Upper lobe of left lung (tissue), 6 donors: ENCODE data around the gene DGKZ. TPM values are rescaled to one million over a fixed set of nuclear protein-coding genes. Genes with fewer than 3 reads are reported as not detected.

Source experiments
- ATAC-seq, 2 donors: fragments of 200-7000 bp; cut with Tn5 transposase; one replicate each; pipeline ENCODE4 v1.9.1; 2022; ENCODE audit warnings: mild to moderate bottlenecking in 2 of 2, moderate library complexity in 2 of 2; ENCODE audit not compliant: low FRiP score in 2 of 2
- DNase-seq, 2 donors: peaks; one replicate each; pipeline ENCODE4 v3.0.0-alpha.2; 2019 to 2020
- H3K27ac ChIP-seq, 4 donors: fragments of 200-600 bp; sonication (generic); one replicate each; pipeline ENCODE4 v1.5.1; 2016 to 2019
- H3K27me3 ChIP-seq, 4 donors: fragments of 200-600 bp; sonication (generic); one replicate each; pipeline ENCODE4 v1.5.1; 2017 to 2019
- H3K36me3 ChIP-seq, 4 donors: fragments of 200-600 bp; sonication (generic); one replicate each; pipeline ENCODE4 v1.5.1; 2016 to 2019
- H3K4me1 ChIP-seq, 4 donors: fragments of 200-600 bp; sonication (generic); one replicate each; pipeline ENCODE4 v1.5.1; 2018 to 2019
- H3K4me3 ChIP-seq, 4 donors: fragments of 200-600 bp; sonication (generic); one replicate each; pipeline ENCODE4 v1.5.1; 2017 to 2019; ENCODE audit warnings: mild to moderate bottlenecking in 2 of 4, moderate library complexity in 1 of 4
- H3K9me3 ChIP-seq, 4 donors: fragments of 200-600 bp; sonication (generic); one replicate each; pipeline ENCODE4 v1.5.1; 2018 to 2019
- EP300 ChIP-seq, 4 donors: sonication (generic); formaldehyde crosslinking; IDR thresholded peaks; one replicate each; pipeline ENCODE4 v1.5.1; 2017; ENCODE audit warnings: antibody characterized with exemption in 4 of 4, control low read depth in 2 of 4
- POLR2A ChIP-seq, 4 donors: fragments of 450-650 bp; IDR thresholded peaks; one replicate each; pipeline ENCODE4 v1.5.1; 2016 to 2017; ENCODE audit warnings: antibody characterized with exemption in 4 of 4, mild to moderate bottlenecking in 2 of 4
- POLR2AphosphoS5 ChIP-seq, 2 donors: sonication (generic); formaldehyde crosslinking; IDR thresholded peaks; one replicate each; pipeline ENCODE4 v1.5.1; 2017; ENCODE audit warnings: antibody characterized with exemption in 2 of 2
- WGBS, 2 donors: methylation state at CpG; one replicate each; pipeline ENCODE4 v1.1.5; 2017 to 2018; 5-methylcytosine and 5-hydroxymethylcytosine counted together
- total RNA-seq, 6 donors: library from RNA; depleted of rRNA in 4 of 6; stranded (reverse); fragments of >200 nt in 4 of 6; gene quantifications; one replicate each; pipeline versions ENCODE4 v1.1.0 to v1.2.1, GENCODE V29; 2016 to 2021
- TF ChIP-seq, protein P1 (sequence below), 6 experiments: fragments of 450-650 bp in 4 of 6; fragments of 200-600 bp in 2 of 6; sonication (generic) in 2 of 6; IDR thresholded peaks; one replicate each; pipeline ENCODE4 v1.5.1; 2016 to 2019; ENCODE audit warnings: antibody characterized with exemption in 6 of 6
- donor health status: DM: no; HTN: no; CAD: no; lungs with moderate emphysema.
- donor health status: DM: no; HTN: yes; CAD: no; lungs with severe emphysema.

Gene DGKZ, protein sequence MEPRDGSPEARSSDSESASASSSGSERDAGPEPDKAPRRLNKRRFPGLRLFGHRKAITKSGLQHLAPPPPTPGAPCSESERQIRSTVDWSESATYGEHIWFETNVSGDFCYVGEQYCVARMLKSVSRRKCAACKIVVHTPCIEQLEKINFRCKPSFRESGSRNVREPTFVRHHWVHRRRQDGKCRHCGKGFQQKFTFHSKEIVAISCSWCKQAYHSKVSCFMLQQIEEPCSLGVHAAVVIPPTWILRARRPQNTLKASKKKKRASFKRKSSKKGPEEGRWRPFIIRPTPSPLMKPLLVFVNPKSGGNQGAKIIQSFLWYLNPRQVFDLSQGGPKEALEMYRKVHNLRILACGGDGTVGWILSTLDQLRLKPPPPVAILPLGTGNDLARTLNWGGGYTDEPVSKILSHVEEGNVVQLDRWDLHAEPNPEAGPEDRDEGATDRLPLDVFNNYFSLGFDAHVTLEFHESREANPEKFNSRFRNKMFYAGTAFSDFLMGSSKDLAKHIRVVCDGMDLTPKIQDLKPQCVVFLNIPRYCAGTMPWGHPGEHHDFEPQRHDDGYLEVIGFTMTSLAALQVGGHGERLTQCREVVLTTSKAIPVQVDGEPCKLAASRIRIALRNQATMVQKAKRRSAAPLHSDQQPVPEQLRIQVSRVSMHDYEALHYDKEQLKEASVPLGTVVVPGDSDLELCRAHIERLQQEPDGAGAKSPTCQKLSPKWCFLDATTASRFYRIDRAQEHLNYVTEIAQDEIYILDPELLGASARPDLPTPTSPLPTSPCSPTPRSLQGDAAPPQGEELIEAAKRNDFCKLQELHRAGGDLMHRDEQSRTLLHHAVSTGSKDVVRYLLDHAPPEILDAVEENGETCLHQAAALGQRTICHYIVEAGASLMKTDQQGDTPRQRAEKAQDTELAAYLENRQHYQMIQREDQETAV
- 100 to 1,000 TPM in 2 of 6 donors, 10 to 100 TPM in 4; 55.1 to 145 (median 65.5) TPM for total RNA-seq

GRCh38 chr11:46346886-46347636, at the start of gene DGKZ:
TSS of gene DGKZ (plus strand) at chr11:46347463. CDS start at chr11:46347660, 197 bp downstream.
- Histone ChIP-seq H3K4me1 (peaks cover 44 to 92% (median 69%) of the 10 kb centered on the region in 4 donors), H3K36me3 (no peaks in the 10 kb centered on the region), H3K27me3 (no peaks in the 10 kb centered on the region), H3K27ac (peak within 1 kb of the TSS; percentile 75 to 90 (median 85)), H3K4me3 (peak within 1 kb of the TSS; percentile 44 to 95 (median 72)), H3K9me3 (no peaks in the 10 kb centered on the region)
- 8 to 33% methylated on average over 22 to 26 of the region's 80 CpGs for whole genome bisulfite sequencing, 2 donors
- ATAC-seq = peak; percentile 95 to 96
- DNase-seq = peak; percentile 94 to 98
- TF ChIP-seq POLR2A (IDR thresholded peaks at IDR 0.05) (peak in 1 of 4 donors; percentile 45), POLR2AphosphoS5 (IDR thresholded peaks at IDR 0.05) (peak; percentile 49 to 62), EP300 (IDR thresholded peaks at IDR 0.05) (no peak)
- TF ChIP-seq, protein P1, sequence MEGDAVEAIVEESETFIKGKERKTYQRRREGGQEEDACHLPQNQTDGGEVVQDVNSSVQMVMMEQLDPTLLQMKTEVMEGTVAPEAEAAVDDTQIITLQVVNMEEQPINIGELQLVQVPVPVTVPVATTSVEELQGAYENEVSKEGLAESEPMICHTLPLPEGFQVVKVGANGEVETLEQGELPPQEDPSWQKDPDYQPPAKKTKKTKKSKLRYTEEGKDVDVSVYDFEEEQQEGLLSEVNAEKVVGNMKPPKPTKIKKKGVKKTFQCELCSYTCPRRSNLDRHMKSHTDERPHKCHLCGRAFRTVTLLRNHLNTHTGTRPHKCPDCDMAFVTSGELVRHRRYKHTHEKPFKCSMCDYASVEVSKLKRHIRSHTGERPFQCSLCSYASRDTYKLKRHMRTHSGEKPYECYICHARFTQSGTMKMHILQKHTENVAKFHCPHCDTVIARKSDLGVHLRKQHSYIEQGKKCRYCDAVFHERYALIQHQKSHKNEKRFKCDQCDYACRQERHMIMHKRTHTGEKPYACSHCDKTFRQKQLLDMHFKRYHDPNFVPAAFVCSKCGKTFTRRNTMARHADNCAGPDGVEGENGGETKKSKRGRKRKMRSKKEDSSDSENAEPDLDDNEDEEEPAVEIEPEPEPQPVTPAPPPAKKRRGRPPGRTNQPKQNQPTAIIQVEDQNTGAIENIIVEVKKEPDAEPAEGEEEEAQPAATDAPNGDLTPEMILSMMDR (IDR thresholded peaks at IDR 0.05) = peak; percentile 98 to 100 (median 100)

- Histone ChIP-seq H3K4me3 (no peak overlapping the region), H3K27ac (no peak overlapping the region), H3K27me3 (peaks cover 0 to 9% (median 0%) of the 10 kb centered on the region in 4 donors), H3K4me1 (peaks cover 23 to 32% (median 29%) of the 10 kb centered on the region in 4 donors), H3K9me3 (no peaks in the 10 kb centered on the region), H3K36me3 (no peaks in the 10 kb centered on the region)
- TF ChIP-seq, protein P1 (IDR thresholded peaks at IDR 0.05) = no peak
- TF ChIP-seq EP300 (IDR thresholded peaks at IDR 0.05) (no peak), POLR2AphosphoS5 (IDR thresholded peaks at IDR 0.05) (no peak), POLR2A (IDR thresholded peaks at IDR 0.05) (no peak)
- DNase-seq (no peak), ATAC-seq (no peak)
- 59 to 68% methylated on average over 8 of the region's 8 CpGs for WGBS, 2 donors
These were observed 48.4 kb upstream of the DGKZ start for GRCh38 chr11:46298699-46299433.

DNA sequence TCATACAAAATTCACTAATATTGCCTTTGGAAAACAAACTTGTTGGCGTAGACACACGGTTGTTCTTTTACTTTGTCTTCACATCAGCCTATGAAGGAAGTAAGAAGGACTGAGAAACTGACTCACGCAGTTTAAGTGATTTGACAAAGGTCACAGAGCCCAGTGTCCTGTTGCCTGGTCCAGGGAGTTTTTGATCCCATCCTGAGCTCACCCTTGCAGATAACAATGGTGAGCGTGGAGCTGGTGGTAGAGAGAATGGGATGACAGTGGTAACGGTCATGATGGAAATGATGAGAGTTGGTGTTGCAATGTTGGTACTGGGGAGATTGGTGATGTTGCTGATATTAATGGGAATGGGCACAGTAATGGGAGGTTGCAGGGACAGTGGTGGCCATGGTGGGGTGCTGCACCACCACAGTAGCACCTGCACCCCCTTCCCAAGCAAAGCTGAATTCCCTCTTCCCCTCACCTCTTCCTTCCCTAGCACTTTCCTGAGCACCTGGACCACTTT, 47.8 kb upstream of the DGKZ start:
- no peak for DNase-seq
- no peak for ATAC-seq
- no peaks in the 10 kb centered on the region for H3K36me3 ChIP-seq
- H3K27me3 ChIP-seq = peaks cover 0 to 9% (median 0%) of the 10 kb centered on the region in 4 donors
- WGBS, 2 donors = 83 to 94% methylated on average over 5 of the region's 5 CpGs
- TF ChIP-seq, protein P1 (IDR thresholded peaks at IDR 0.05) = no peak
- no peak for TF ChIP-seq POLR2AphosphoS5 (IDR thresholded peaks at IDR 0.05)
- TF ChIP-seq EP300 (IDR thresholded peaks at IDR 0.05) = no peak
- no peak for TF ChIP-seq POLR2A (IDR thresholded peaks at IDR 0.05)
- no peaks in the 10 kb centered on the region for H3K9me3 ChIP-seq
- peaks cover 22 to 28% (median 24%) of the 10 kb centered on the region in 4 donors for H3K4me1 ChIP-seq
- H3K4me3 ChIP-seq = no peak overlapping the region
- no peak overlapping the region for H3K27ac ChIP-seq

- 94% methylated on average over 7 of the region's 7 CpGs; no CpG with 5 or more reads in 1 of the 2 donors for WGBS, 2 donors
- no peaks in the 10 kb centered on the region for H3K36me3 ChIP-seq
- no peaks in the 10 kb centered on the region for H3K9me3 ChIP-seq
- ATAC-seq (no peak), DNase-seq (no peak)
- H3K27me3 ChIP-seq = peaks cover 0 to 9% (median 0%) of the 10 kb centered on the region in 4 donors
- no peak overlapping the region for H3K27ac ChIP-seq
- H3K4me3 ChIP-seq = no peak overlapping the region
- TF ChIP-seq POLR2A (IDR thresholded peaks at IDR 0.05) = no peak
- TF ChIP-seq POLR2AphosphoS5 (IDR thresholded peaks at IDR 0.05) = no peak
- no peak for TF ChIP-seq EP300 (IDR thresholded peaks at IDR 0.05)
- TF ChIP-seq, protein P1 (IDR thresholded peaks at IDR 0.05) = no peak
- H3K4me1 ChIP-seq = peaks cover 16 to 20% (median 18%) of the 10 kb centered on the region in 4 donors
These were observed 47.0 kb upstream of the DGKZ start for GRCh38 chr11:46300270-46300669.
